Measurements from ENCODE around the gene RARRES1. TPM values are rescaled to one million over a fixed set of nuclear protein-coding genes. Genes with fewer than 3 reads are reported as not detected.

The RARRES1 gene
- total and polyA plus RNA-seq, 5 donors: 25.5 to 149 (median 62.9) TPM

DNA sequence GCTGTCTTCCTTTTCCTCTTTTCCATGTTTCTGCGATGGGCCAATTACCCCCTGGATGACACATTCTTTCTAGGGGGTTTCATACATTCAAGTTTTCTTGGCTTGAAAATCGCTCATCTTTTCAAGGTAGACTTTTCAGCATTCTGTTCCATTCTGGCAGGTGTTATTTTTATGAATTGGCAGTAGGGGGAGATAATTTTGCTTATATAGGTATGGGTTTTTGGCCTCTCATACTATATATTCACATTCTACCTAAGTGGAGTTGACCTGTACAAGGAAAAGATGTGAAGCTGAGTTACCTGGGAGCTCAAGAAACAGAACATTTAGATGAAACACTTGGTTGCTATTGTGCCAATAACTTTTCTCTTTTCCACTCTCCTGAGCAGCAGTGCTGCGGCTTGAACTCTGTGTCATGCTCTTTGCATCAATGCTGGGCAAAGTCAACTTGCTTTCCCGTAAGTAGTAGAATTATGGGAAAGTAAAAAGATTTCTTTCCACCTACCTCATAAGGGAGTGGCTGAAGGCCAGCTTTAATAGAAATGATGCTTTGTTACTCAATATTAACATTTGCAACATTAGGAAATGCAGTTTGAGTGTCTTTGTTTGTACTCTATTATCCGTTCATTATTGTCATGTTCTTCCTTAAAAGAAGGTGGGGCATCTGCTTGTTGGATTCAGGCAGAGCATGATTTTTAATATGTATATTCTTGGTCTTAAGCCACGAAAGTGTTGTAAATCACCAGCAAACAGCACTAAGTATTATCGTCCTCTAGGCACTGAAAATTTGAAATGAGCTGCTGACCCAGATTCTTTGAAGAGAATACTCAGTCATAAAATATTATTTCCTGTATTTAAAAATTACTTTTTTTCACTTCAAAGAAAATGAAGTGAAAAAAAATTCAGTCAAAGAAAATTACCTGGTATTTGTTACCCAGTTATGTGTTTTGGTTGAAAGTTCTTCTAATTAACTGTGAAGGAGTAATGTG is 41.9 kb upstream of the RARRES1 start:
- ATAC-seq (peak; percentile 62 to 66), DNase-seq (no peak)
- WGBS: 76% methylated on average over 7 of the region's 7 CpGs
- Histone ChIP-seq H3K27ac (ENCODE audit: low read length) (no peak overlapping the region), H3K27me3 (ENCODE audit: control insufficient read depth, insufficient read depth) (no peaks in the 10 kb centered on the region), H3K4me1 (ENCODE audit: control insufficient read depth, insufficient read depth, low read length) (peaks cover 5% of the 10 kb centered on the region), H3K4me3 (ENCODE audit: low read length) (no peak overlapping the region), H3K9me3 (ENCODE audit: control insufficient read depth, low read length) (no peaks in the 10 kb centered on the region)
- intact Hi-C loops (cut with DNase I): no loop called here

DNA sequence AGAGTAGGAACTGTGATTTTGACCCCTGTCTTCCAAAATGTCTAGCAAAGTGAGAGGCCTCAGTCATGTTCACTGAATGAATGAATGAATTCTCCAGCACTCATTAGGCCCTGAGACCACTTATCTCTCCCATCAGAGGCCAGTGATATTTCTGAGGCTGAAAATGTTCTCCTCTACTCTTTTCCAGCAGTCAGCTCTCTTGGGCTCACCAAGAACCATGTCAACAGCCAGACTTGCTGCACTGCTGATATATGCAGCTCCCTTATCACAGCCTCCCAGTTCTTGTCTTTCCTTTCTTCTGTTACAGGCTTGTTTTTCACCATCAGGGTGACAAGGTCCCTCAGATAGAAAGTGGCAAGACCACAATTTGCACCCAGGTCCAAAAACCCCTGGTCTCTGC is 40.9 kb upstream of the RARRES1 start:
- intact Hi-C loops (cut with DNase I): no loop called here
- Histone ChIP-seq H3K27ac (ENCODE audit: low read length) (no peak overlapping the region), H3K4me3 (ENCODE audit: low read length) (no peak overlapping the region), H3K27me3 (ENCODE audit: control insufficient read depth, insufficient read depth) (no peaks in the 10 kb centered on the region), H3K9me3 (ENCODE audit: control insufficient read depth, low read length) (no peaks in the 10 kb centered on the region), H3K4me1 (ENCODE audit: control insufficient read depth, insufficient read depth, low read length) (peaks cover 11% of the 10 kb centered on the region)
- no peak for DNase-seq
- peak in 1 of 2 donors; percentile 55 for ATAC-seq

GRCh38 chr3:158771982-158772381 is 39.7 kb upstream of the RARRES1 start:
- ATAC-seq (no peak), DNase-seq (no peak)
- WGBS: 74% methylated on average over 3 of the region's 3 CpGs
- intact Hi-C loops (cut with DNase I): no loop called here
- Histone ChIP-seq H3K9me3 (ENCODE audit: control insufficient read depth, low read length) (no peaks in the 10 kb centered on the region), H3K4me3 (ENCODE audit: low read length) (no peak overlapping the region), H3K27ac (ENCODE audit: low read length) (no peak overlapping the region), H3K4me1 (ENCODE audit: control insufficient read depth, insufficient read depth, low read length) (peaks cover 11% of the 10 kb centered on the region), H3K27me3 (ENCODE audit: control insufficient read depth, insufficient read depth) (no peaks in the 10 kb centered on the region)

- Histone ChIP-seq H3K4me1 (ENCODE audit: control insufficient read depth, insufficient read depth, low read length) (peaks cover 11% of the 10 kb centered on the region), H3K27me3 (ENCODE audit: control insufficient read depth, insufficient read depth) (no peaks in the 10 kb centered on the region), H3K4me3 (ENCODE audit: low read length) (no peak overlapping the region), H3K9me3 (ENCODE audit: control insufficient read depth, low read length) (no peaks in the 10 kb centered on the region), H3K27ac (ENCODE audit: low read length) (no peak overlapping the region)
- WGBS: 98% methylated on average over 1 of the region's 1 CpG
- no peak for DNase-seq
- intact Hi-C loops (cut with DNase I): no loop called here
- no peak for ATAC-seq
Measured at GRCh38 chr3:158771577-158771976, 39.3 kb upstream of the RARRES1 start.

- Histone ChIP-seq H3K4me3 (ENCODE audit: low read length) (no peak overlapping the region), H3K9me3 (ENCODE audit: control insufficient read depth, low read length) (no peaks in the 10 kb centered on the region), H3K4me1 (ENCODE audit: control insufficient read depth, insufficient read depth, low read length) (peaks cover 11% of the 10 kb centered on the region), H3K27ac (ENCODE audit: low read length) (no peak overlapping the region), H3K27me3 (ENCODE audit: control insufficient read depth, insufficient read depth) (no peaks in the 10 kb centered on the region)
- intact Hi-C loops (cut with DNase I): no loop called here
- ATAC-seq (no peak), DNase-seq (no peak)
- WGBS: 88% methylated on average over 4 of the region's 4 CpGs
Measured at GRCh38 chr3:158770741-158771350, 38.6 kb upstream of the RARRES1 start.

- intact Hi-C loops (cut with DNase I): loop anchor here in 1 of 4 donors (5.0 kb wide), 1 partner anchor 38 kb away; the partner anchor contains the start of gene RARRES1
- DNase-seq (no peak), ATAC-seq (no peak)
- no peak overlapping the region for H3K4me3 ChIP-seq (ENCODE audit: low read length)
- H3K27me3 ChIP-seq (ENCODE audit: control insufficient read depth, insufficient read depth): no peaks in the 10 kb centered on the region
- peaks cover 11% of the 10 kb centered on the region for H3K4me1 ChIP-seq (ENCODE audit: control insufficient read depth, insufficient read depth, low read length)
- no peaks in the 10 kb centered on the region for H3K9me3 ChIP-seq (ENCODE audit: control insufficient read depth, low read length)
- peak overlapping the region; percentile 6 for H3K27ac ChIP-seq (ENCODE audit: low read length)
- 88% methylated on average over 10 of the region's 10 CpGs for WGBS
Measured at GRCh38 chr3:158769952-158770740, 37.9 kb upstream of the RARRES1 start.

- Histone ChIP-seq H3K4me1 (ENCODE audit: control insufficient read depth, insufficient read depth, low read length) (peaks cover 11% of the 10 kb centered on the region), H3K9me3 (ENCODE audit: control insufficient read depth, low read length) (no peaks in the 10 kb centered on the region), H3K27ac (ENCODE audit: low read length) (no peak overlapping the region), H3K4me3 (ENCODE audit: low read length) (no peak overlapping the region), H3K27me3 (ENCODE audit: control insufficient read depth, insufficient read depth) (no peaks in the 10 kb centered on the region)
- intact Hi-C loops (cut with DNase I): loop anchor here in 1 of 4 donors (5.0 kb wide), 1 partner anchor 37 kb away; the partner anchor contains the start of gene RARRES1
- DNase-seq: no peak
- ATAC-seq: no peak
- WGBS: 19% methylated on average over 4 of the region's 4 CpGs
Measured at GRCh38 chr3:158769549-158769948, 37.3 kb upstream of the RARRES1 start.

DNA sequence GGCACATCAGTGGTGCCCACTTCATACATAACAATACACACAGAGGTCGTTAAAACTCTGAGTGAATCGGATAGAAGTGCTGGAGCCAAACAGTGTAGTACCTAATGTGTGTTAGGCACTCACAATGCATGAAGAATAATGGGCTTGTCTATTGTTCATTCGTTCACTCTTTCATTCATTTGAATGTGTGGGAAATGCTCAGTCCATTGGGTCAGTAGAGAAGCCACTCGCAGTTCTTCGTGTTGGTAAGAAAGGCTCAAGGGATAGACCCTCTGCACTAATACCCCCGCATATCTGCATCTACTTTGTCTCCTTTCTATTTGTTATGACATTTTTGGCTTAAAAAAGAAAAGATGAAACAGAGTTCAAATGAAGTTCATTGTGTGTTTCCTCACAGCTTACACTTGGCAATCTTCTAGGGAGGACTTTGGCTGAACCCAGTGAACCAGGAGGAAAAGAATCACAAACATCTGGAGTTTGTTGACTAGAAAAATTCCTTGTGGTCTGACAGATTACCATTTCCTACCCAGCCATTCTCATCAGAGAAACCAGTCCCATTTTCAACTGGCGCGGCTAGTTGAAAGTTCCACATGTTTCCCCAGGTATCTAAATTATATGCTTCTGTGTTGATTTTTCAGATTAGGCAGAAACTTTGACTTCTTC is 36.8 kb upstream of the RARRES1 start:
- H3K4me1 ChIP-seq (ENCODE audit: control insufficient read depth, insufficient read depth, low read length): peaks cover 11% of the 10 kb centered on the region
- H3K4me3 ChIP-seq (ENCODE audit: low read length): no peak overlapping the region
- no peaks in the 10 kb centered on the region for H3K27me3 ChIP-seq (ENCODE audit: control insufficient read depth, insufficient read depth)
- WGBS: 29% methylated on average over 8 of the region's 8 CpGs
- H3K27ac ChIP-seq (ENCODE audit: low read length): peak overlapping the region; percentile 94
- intact Hi-C loops (cut with DNase I): loop anchor here in 1 of 4 donors (5.0 kb wide), 1 partner anchor 37 kb away; the partner anchor contains the start of gene RARRES1
- peak; percentile 82 to 85 for ATAC-seq
- no peaks in the 10 kb centered on the region for H3K9me3 ChIP-seq (ENCODE audit: control insufficient read depth, low read length)
- no peak for DNase-seq

- Histone ChIP-seq H3K4me1 (ENCODE audit: control insufficient read depth, insufficient read depth, low read length) (peaks cover 11% of the 10 kb centered on the region), H3K27me3 (ENCODE audit: control insufficient read depth, insufficient read depth) (no peaks in the 10 kb centered on the region), H3K9me3 (ENCODE audit: control insufficient read depth, low read length) (no peaks in the 10 kb centered on the region), H3K4me3 (ENCODE audit: low read length) (no peak overlapping the region), H3K27ac (ENCODE audit: low read length) (peak overlapping the region; percentile 94)
- intact Hi-C loops (cut with DNase I): loop anchor here in 1 of 4 donors (5.0 kb wide), 1 partner anchor 36 kb away; the partner anchor contains the start of gene RARRES1
- WGBS: 12% methylated on average over 7 of the region's 7 CpGs
- peak; percentile 83 to 94 (median 91) for DNase-seq
- peak; percentile 84 to 88 for ATAC-seq
Measured at GRCh38 chr3:158768361-158768787, 36.1 kb upstream of the RARRES1 start.

GRCh38 chr3:158766364-158766763 is 34.1 kb upstream of the RARRES1 start:
- ATAC-seq (no peak), DNase-seq (no peak)
- H3K4me1 ChIP-seq (ENCODE audit: control insufficient read depth, insufficient read depth, low read length): peaks cover 10% of the 10 kb centered on the region
- H3K9me3 ChIP-seq (ENCODE audit: control insufficient read depth, low read length): no peaks in the 10 kb centered on the region
- H3K4me3 ChIP-seq (ENCODE audit: low read length): no peak overlapping the region
- H3K27ac ChIP-seq (ENCODE audit: low read length): no peak overlapping the region
- H3K27me3 ChIP-seq (ENCODE audit: control insufficient read depth, insufficient read depth): no peaks in the 10 kb centered on the region
- intact Hi-C loops (cut with DNase I): loop anchor here in 1 of 4 donors (5.0 kb wide), 1 partner anchor 34 kb away; the partner anchor contains the start of gene RARRES1
- WGBS: 98% methylated on average over 1 of the region's 1 CpG

Data from right cardiac atrium (tissue), 5 donors.